GM19099 (cell line): ENCODE measurements around the gene C13orf46.

Source experiments
- POLR2A ChIP-seq: IDR thresholded peaks from 3 replicates; pipeline ENCODE4 v1.6.1; 2011; ENCODE audit warnings: low read depth; ENCODE audit not compliant: insufficient read length; ENCODE audit errors: extremely low read depth

The C13orf46 gene

GRCh38 chr13:113963376-113963775 is 10.5 kb downstream of the C13orf46 start:
- TF ChIP-seq POLR2A: no peak

GRCh38 chr13:113962975-113963374 is 10.9 kb downstream of the C13orf46 start:
- no peak for TF ChIP-seq POLR2A

GRCh38 chr13:113962386-113962785 is 11.5 kb downstream of the C13orf46 start:
- no peak for TF ChIP-seq POLR2A

GRCh38 chr13:113960276-113960948 is 13.5 kb downstream of the C13orf46 start:
- no peak for TF ChIP-seq POLR2A

GRCh38 chr13:113959198-113959597 is 14.7 kb downstream of the C13orf46 start:
- TF ChIP-seq POLR2A: no peak

GRCh38 chr13:113958373-113958772 is 15.5 kb downstream of the C13orf46 start:
- no peak for TF ChIP-seq POLR2A

- no peak for TF ChIP-seq POLR2A
Observed at GRCh38 chr13:113956571-113956970, 17.3 kb downstream of the C13orf46 start.

- TF ChIP-seq POLR2A: no peak
Observed at GRCh38 chr13:113955691-113956090, 18.2 kb downstream of the C13orf46 start.

- TF ChIP-seq POLR2A: no peak
Observed at GRCh38 chr13:113955235-113955634, 18.6 kb downstream of the C13orf46 start.

- no peak for TF ChIP-seq POLR2A
Observed at GRCh38 chr13:113954046-113954835, 19.6 kb downstream of the C13orf46 start.

- no peak for TF ChIP-seq POLR2A
Observed at GRCh38 chr13:113953561-113953960, 20.3 kb downstream of the C13orf46 start.

- no peak for TF ChIP-seq POLR2A
Observed at GRCh38 chr13:113952983-113953520, 20.8 kb downstream of the C13orf46 start.

GRCh38 chr13:113952151-113952982 is 21.5 kb downstream of the C13orf46 start:
- no peak for TF ChIP-seq POLR2A

- no peak for TF ChIP-seq POLR2A
Observed at GRCh38 chr13:113951246-113951999, 22.5 kb downstream of the C13orf46 start.
